Measurements from ENCODE around the gene SMIM41. TPM values are rescaled to one million over a fixed set of nuclear protein-coding genes. Genes with fewer than 3 reads are reported as not detected.

Gene SMIM41
- total RNA-seq, 4 donors from 2014 or later: 2.1 to 26.6 (median 5.6) TPM

- Histone ChIP-seq H3K36me3 (peaks cover 0 to 46% (median 37%) of the 10 kb centered on the region in 4 donors), H3K27ac (replicated peaks in 1 of 4) (peak overlapping the region; percentile 76 to 100 (median 96)), H3K27me3 (no peaks in the 10 kb centered on the region), H3K4me1 (peaks cover 20 to 65% (median 48%) of the 10 kb centered on the region in 4 donors), H3K9me3 (no peaks in the 10 kb centered on the region), H3K4me3 (no peak overlapping the region)
- 74% methylated on average over 8 of the region's 14 CpGs for WGBS
- intact Hi-C loops (cut with DNase I): no loop called here
- DNase-seq (ENCODE audit: extremely low spot score): no peak
- no peak for TF ChIP-seq POLR2A (IDR thresholded peaks at IDR 0.05; ENCODE audit: low read depth)
- no peak for TF ChIP-seq EP300 (IDR thresholded peaks at IDR 0.05)
- no peak for TF ChIP-seq POLR2AphosphoS5 (IDR thresholded peaks at IDR 0.05)
- TF ChIP-seq CTCF (IDR thresholded peaks at IDR 0.05): no peak
Observed at GRCh38 chr12:52060498-52061177, 18.9 kb upstream of the SMIM41 start.

DNA sequence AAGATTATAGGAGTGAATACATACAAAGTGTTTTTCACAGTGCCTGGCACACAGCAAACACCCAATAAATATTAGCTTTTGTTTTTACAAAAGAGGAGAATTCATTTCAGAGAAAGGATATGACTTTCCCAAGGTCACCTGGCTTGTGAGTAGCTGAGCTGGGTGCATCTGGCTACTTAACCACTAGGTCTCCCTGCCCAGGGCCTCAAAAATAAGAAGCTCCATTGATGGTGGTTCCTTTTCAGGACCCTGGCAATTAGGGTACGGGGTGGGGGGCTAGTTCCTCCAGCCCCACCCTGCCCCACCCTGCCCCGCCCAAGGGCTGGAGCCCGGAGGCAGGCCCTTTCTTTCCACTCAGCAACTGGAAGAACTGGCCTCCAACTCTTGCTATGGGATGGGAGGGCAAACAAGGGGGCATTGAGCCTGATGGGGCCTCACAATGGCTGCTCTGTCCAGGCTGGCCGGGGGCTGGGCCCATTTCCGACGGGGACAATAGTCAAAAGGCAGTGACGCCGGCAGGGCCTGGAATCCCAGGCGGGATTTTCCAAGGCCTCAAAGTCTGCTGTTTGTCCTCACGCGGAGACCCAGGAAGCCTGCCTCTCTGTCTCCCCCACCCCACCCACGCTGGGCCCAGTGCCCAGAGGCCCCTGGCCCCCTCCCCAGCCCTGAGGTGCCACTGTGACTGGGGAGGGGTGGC is 17.9 kb upstream of the SMIM41 start:
- DNase-seq (ENCODE audit: extremely low spot score): no peak
- Histone ChIP-seq H3K4me3 (no peak overlapping the region), H3K27me3 (no peaks in the 10 kb centered on the region), H3K36me3 (peaks cover 0 to 36% (median 27%) of the 10 kb centered on the region in 4 donors), H3K4me1 (peaks cover 13 to 56% (median 38%) of the 10 kb centered on the region in 4 donors), H3K27ac (replicated peaks in 1 of 4) (peak overlapping the region; percentile 76 to 100 (median 96)), H3K9me3 (no peaks in the 10 kb centered on the region)
- 75% methylated on average over 12 of the region's 12 CpGs for WGBS
- TF ChIP-seq POLR2AphosphoS5 (IDR thresholded peaks at IDR 0.05): peak; percentile 9 to 10
- TF ChIP-seq CTCF (IDR thresholded peaks at IDR 0.05): no peak
- TF ChIP-seq EP300 (IDR thresholded peaks at IDR 0.05): no peak
- intact Hi-C loops (cut with DNase I): no loop called here

DNA sequence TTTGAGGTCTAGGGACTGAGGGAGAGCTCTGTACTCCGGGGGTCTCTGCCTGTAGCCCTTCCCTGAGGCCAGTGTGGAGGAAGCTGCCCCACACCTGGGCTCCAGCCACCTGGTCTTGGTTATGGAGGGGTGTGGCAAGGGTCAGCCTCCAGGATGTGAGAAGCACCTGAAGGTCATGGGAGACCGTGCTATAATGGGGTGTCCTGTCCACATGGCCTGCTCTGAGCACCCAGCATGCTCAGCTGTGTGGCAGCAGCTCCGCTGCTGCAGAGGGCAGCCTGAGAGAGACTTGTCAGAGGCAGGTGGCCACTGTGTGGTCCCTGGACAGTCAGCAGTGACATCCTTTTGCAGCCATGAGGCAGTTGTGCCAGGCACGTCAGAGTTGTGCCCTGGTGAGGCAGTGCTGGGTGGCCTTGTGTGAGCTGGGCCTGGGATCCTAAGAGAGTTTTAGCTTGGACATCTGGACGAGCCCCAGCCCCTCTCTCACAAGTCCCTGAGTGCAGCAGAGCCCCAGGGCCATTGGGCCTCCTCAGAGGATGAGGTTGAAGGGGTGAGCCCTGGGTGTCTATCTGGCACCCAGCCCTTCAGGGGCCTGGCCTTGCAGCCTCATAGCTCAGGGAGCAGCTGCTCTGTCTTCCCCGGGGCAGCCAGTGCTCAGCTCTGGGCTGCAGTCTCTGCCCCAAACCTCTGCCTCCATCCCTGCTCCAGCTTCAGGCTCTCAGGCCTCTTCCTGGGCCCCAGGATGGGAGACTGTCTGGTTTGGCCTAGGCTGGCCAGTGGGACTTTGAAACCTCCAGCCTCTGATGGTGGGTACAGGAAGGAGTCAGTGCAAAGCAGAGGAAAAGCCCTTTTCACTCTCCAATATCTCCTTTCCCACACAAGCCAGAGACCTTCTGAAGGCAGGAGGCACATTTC is 17.1 kb upstream of the SMIM41 start:
- peak overlapping the region; percentile 54 to 76 (median 66) for H3K27ac ChIP-seq (replicated peaks in 1 of 4)
- intact Hi-C loops (cut with DNase I): no loop called here
- peaks cover 0 to 28% (median 19%) of the 10 kb centered on the region in 4 donors for H3K36me3 ChIP-seq
- peaks cover 10 to 49% (median 30%) of the 10 kb centered on the region in 4 donors for H3K4me1 ChIP-seq
- TF ChIP-seq POLR2A (IDR thresholded peaks at IDR 0.05; ENCODE audit: low read depth) (no peak), CTCF (IDR thresholded peaks at IDR 0.05) (no peak), EP300 (IDR thresholded peaks at IDR 0.05) (no peak), POLR2AphosphoS5 (IDR thresholded peaks at IDR 0.05) (no peak)
- H3K4me3 ChIP-seq: no peak overlapping the region
- no peak for DNase-seq (ENCODE audit: extremely low spot score)
- H3K9me3 ChIP-seq: no peaks in the 10 kb centered on the region
- no peaks in the 10 kb centered on the region for H3K27me3 ChIP-seq
- 75% methylated on average over 3 of the region's 6 CpGs for WGBS

GRCh38 chr12:52063082-52063924 is 16.2 kb upstream of the SMIM41 start:
- no peak for DNase-seq (ENCODE audit: extremely low spot score)
- no peak overlapping the region for H3K4me3 ChIP-seq

More at GRCh38 chr12:52063082-52063924, 16.2 kb upstream of the SMIM41 start:
- TF ChIP-seq POLR2A (IDR thresholded peaks at IDR 0.05; ENCODE audit: low read depth) (no peak), POLR2AphosphoS5 (IDR thresholded peaks at IDR 0.05) (no peak), EP300 (IDR thresholded peaks at IDR 0.05) (no peak), CTCF (IDR thresholded peaks at IDR 0.05) (no peak)
- Histone ChIP-seq H3K27ac (replicated peaks in 1 of 4) (peak overlapping the region; percentile 54 to 76 (median 66)), H3K4me1 (peaks cover 10 to 46% (median 29%) of the 10 kb centered on the region in 4 donors), H3K9me3 (no peaks in the 10 kb centered on the region), H3K36me3 (peaks cover 0 to 19% (median 10%) of the 10 kb centered on the region in 4 donors), H3K27me3 (no peaks in the 10 kb centered on the region)
- 57% methylated on average over 15 of the region's 20 CpGs for WGBS
- intact Hi-C loops (cut with DNase I): no loop called here
